NCI-H187 (cell line): ENCODE data around the gene PDZRN3.
"Not testable (repeated sequence)": the region's sequence is repeated elsewhere in the genome, so short reads cannot be mapped to it uniquely, and the experiment has no call there.

Source experiments
- DNase-seq, 2 experiments: peaks; one replicate each; lab custom pipeline; 2025; lab: John Stamatoyannopoulos, UW

The PDZRN3 gene

DNA sequence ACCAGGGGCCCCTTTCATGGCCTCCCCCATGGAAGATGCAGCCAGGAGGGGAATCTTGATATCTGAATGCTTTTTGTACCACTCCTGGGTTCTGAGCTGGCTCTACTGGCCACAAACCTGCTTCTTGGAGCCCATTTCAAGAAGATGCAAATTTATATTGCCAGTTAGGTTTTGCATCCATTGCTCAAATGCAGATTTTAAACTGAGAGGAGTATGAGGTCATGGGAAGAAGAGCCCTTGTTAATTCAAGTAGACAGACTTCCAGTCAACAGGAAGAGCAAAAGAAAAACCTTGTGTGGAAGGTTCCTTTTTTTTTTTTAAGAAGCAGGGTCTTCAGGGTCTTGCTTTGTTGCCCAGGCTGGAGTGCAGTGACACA is 133.5 kb downstream of the PDZRN3 start:
- DNase-seq: no peak

DNA sequence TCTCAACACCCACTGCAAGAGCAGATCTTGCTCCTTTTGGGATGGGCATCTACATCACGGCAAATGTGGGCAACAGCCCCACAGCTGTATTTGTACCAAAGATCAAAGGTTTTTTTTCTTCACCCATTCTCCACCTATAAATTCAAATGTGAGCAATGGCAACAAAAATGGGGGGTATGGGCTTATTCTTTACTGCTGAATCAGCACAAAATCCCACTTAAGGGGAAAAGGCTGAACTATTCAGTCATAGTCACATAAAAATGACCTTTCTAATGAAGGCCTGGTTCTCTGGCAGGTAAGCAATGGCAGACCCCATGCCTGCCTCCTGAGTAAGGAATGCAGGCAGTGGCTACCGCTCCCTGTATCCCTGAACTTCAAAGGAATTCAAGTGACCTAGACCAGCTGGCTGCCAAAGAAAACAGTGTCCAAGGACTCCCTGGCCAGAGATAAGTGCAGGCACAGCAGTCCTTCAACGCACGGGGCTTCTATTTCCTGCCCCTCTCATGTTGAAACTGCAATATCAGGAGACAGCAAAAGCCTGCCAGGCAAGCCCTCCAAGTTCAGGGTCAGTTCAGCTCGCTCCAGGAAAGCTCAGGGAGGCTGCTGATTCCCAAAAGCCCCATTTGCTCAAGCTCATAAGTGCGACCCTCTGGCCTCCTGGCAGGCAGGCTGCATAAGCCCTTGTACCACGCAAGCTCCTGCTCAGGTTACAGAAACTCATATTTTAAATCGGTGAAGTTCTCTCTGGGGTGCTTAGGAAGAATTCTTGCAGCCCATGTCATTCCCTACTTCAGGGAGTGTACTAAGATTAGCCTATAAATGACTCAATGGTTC is 134.1 kb downstream of the PDZRN3 start:
- no peak for DNase-seq

DNA sequence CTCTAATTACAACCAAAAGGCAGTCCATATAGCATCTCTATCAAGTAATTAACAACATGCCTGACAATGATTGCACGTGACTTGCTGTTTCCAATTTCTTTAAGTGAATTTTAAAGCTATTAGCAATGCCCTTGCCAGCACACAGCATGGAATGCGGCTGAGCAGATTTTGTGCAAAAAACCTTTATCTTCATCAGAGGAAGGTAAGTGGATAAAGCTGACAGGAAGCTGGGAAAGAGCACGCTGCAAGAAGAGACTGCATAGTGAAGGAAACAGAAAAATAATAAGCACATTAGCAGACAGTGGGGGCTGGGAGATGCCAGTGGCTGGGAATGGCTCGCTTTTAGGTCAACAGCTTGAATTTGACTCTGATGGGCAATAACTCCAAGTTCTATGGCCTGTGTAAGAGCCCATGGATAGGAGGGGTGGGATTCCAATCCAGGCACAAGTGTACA is 138.8 kb downstream of the PDZRN3 start:
- DNase-seq: no peak

- DNase-seq: no peak
Observed at GRCh38 chr3:73484656-73485248, 140.0 kb downstream of the PDZRN3 start.

GRCh38 chr3:73481888-73482287 is 142.9 kb downstream of the PDZRN3 start:
- DNase-seq: no peak

- no peak for DNase-seq
Observed at GRCh38 chr3:73480187-73480672, 144.5 kb downstream of the PDZRN3 start.

GRCh38 chr3:73479325-73479724 is 145.4 kb downstream of the PDZRN3 start:
- DNase-seq: no peak

- DNase-seq: no peak
Observed at GRCh38 chr3:73478858-73479257, 145.9 kb downstream of the PDZRN3 start.

DNA sequence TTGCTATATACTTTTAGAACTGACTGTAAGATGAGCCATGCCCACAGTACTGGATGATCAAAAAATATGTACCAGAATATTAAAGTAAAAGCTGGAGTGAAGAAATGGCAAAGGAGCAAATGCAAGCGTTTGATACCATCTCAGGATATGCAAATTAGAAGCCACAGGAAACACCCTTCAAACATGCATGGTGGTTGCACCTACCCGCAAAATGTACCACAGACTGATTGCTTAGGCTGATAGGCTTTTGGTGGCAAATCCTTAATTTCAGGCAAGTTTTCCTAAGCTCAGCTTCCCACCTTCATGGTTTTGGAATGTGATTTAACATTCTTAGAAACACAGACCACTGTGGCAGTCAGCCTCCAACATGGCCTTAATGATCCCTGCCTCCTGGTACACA is 149.0 kb downstream of the PDZRN3 start:
- DNase-seq: no peak

- DNase-seq: no peak
Observed at GRCh38 chr3:73475175-73475574, 149.6 kb downstream of the PDZRN3 start.

- DNase-seq: no peak
Observed at GRCh38 chr3:73474619-73475018, 150.1 kb downstream of the PDZRN3 start.

- DNase-seq: no peak
Observed at GRCh38 chr3:73473898-73474416, 150.8 kb downstream of the PDZRN3 start.

DNA sequence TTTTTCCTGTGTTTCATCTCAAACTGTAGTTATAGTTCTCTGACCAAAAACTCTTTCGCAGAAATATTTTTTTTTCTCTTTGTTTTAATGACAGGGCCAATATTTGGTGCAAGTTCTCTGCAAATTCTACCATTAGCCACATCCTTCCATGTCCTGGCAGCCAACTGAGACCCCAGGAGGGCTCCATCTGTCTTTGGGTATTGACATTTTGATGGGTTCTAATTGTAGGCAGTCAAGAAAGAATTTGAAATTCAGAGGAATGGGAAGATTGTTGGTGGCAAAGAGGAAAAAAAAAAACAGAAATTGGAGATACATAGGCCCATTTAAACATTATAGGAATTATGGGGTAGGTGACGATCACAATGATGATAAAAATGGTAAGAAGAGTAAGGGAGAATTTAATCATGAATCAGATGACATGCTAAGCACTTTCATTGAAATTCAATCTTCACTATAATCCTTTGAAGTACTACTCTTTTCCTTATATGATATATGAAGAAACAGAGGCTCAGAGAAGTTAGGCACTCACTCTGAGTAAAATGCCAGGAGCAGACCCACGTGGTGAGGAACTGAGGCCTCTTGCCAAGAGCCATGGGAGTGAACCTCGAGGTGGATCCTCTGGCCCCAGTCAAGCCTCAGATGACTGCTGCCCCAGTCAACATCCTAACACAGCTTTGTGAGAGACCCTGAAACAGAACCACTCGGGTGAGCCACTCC is 151.4 kb downstream of the PDZRN3 start:
- DNase-seq: no peak

GRCh38 chr3:73471986-73472787 is 152.6 kb downstream of the PDZRN3 start:
- DNase-seq: no peak

DNA sequence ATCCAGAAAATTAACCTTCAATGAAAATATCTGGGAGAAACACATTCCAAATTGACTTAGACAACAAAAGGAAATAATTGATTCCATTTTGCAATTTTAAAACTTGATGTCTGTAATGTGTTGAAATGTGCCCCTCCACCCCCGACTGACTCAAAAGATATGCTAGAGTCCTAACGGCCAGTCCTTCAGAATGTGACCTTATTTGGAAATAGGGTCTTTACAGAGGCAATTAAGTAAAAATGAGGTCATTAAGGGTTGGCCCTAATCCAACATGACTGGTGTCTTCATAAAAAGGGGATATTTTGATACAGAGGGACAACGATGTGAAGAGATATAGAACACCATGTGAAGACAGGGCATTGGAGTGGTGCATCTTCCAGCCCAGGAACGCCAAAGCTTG is 153.9 kb downstream of the PDZRN3 start:
- DNase-seq: no peak

GRCh38 chr3:73469331-73469730 is 155.4 kb downstream of the PDZRN3 start:
- DNase-seq: no peak

DNA sequence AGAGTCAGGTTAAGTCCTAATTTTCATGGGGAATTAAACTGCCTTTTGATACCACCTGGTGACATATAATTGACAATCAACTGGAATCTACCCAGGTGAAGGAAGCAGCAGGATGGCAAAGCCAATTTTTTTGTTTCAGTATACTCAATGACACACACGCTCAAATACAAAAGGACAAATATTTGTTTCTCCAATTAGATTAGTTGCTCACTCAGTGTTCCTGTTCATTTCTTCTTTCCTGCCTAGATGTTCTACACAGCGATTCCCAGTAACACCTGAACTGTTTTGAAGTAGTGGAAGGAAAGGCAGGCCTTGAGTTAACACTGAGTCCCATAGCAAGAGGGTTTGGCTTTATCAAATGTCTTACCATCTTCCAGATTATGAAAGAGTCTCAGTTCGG is 157.5 kb downstream of the PDZRN3 start:
- DNase-seq: no peak

GRCh38 chr3:73465926-73466325 is 158.8 kb downstream of the PDZRN3 start:
- no peak for DNase-seq

DNA sequence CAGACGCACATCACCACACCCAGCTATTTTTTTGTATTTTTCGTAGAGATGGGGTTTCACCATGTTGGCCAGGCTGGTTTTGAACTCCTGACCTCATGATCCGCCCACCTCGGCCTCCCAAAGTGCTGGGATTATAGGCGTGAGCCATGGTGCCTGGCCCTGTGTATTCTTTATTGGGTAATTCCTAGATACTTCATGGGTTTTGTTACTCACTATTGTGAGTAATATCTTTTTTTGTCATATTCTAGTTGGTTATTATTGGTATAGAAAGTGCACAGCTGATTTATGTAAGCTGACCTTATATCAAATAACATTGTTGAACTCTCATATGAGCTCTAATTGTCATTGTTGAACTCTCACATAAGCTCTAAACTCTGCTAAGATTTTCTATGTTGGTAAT is 160.6 kb downstream of the PDZRN3 start:
- DNase-seq: not testable (repeated sequence)

- DNase-seq: no peak
Observed at GRCh38 chr3:73461547-73461946, 163.2 kb downstream of the PDZRN3 start.

GRCh38 chr3:73459711-73460110 is 165.0 kb downstream of the PDZRN3 start:
- DNase-seq: no peak

- no peak for DNase-seq
Observed at GRCh38 chr3:73453666-73454065, 171.1 kb downstream of the PDZRN3 start.
